Suppressor macrophage treated with lipopolysaccharide for 4 hours (primary cell): ENCODE results near the gene DLAT.
"Not testable (repeated sequence)": the region's sequence is repeated elsewhere in the genome, so short reads cannot be mapped to it uniquely, and the experiment has no call there.

Experiments
- DNase-seq: peaks from one replicate; pipeline ENCODE4 v3.0.0-alpha.2; 2020

DLAT gene

DNA sequence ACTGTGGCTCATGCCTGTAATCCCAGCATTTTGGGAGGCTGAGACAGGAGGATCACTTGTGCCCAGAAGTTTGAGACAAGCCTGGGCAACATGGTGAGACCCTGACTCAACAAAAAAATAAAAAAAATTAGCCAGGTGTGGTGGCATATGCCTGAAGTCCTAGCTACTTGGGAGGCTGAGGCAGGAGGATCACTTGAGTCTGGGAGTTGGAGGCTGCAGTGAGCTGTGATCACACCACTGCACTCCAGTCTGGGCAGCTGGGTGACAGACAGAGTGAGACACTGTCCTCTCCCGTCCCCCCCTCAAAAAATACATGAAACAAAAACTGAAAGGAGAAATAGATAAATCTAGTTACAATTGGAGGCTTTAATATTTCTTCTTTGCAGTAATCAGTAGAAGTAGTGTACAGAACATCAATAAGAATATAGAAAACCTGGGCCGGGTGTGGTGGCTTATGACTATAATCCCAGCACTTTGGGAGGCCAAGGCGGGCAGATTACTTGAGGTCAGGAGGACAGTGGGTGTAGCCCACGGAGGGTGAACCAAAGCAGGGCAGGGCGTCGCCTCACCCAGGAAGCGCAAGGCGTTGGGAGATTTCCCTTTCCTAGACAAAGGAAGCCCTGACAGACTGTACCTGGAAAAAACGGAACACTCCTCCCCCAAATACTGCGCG is 19.6 kb upstream of the DLAT start:
- DNase-seq, result no peak

DNA sequence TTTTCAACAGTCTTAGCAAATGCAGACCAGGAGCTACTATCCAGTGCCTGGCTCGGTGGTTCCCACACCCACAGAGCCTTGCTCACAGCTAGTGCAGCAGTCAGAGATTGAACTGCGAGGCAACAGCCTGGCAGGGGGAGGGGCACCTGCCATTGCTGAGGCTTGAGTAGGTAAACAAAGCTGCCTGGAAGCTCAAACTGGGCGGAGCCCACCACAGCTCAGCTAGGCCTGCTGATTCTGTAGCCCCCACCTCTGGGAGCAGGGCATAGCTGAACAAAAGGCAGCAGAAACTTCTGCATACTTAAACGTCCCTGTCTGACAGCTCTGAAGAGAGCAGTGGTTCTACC is 19.1 kb upstream of the DLAT start:
- not testable (repeated sequence) for DNase-seq

DNA sequence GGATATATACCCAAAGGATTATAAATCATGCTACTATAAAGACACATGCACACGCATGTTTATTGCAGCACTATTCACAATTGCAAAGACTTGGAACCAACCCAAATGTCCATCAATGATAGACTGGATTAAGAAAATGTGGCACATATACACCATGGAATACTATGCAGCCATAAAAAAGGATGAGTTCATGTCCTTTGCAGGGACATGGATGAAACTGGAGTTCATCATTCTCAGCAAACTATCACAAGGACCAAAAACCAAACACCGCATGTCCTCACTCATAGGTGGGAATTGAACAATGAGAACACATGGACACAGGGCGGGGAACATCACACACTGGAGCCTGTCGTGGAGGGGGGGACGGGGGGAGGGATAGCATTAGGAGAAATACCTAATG is 13.8 kb upstream of the DLAT start:
- DNase-seq, result not testable (repeated sequence)

DNA sequence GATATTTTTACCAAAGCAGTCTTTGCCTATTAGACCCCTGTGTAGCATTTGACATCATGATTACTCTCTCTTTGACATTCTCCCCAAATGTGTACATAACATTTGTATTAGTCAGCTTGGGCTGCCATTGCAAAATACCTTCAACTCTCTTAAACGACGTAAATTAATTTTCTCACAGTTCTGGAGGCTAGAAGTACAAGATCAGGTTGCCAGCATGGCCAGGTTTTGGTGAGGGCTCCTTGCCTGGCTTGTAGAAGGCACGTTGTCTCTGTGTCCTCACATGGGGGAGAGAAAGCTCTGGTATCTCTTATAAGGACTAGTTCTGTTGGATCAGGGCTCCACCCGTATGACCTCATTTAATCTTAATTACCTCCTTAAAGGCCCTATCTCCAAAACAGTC is 12.3 kb upstream of the DLAT start:
- no peak for DNase-seq

DNA sequence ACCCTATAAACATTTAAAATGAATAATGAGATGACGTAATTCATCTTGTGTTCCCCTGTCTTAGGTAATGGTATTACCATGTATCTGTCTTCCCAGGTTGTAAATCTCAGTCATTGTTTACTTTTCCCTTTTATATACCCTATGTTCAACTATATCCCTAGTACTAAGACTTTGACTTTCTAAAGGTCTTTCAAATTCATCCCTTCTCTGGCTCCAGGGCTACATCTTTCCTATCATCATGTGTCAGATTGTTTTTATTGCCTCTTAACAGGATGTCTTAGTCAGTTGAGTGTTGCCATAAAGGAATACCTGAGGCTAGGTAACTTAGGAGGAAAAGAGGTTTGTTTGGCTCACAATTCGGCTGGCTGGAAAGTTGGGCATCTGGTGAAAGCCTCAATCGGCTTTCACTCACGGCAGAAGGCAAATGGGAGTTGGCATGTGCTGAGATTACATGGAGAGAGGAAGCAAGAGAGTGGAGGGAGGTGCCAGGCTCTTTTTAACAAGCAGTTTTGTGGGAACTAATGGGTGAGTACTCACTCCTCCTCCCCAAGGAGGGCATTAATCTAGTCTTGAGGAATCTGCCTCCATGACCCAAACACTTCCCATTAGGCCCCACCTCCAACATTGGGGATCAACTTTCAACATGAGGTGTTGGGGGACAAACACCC is 11.6 kb upstream of the DLAT start:
- no peak for DNase-seq

DNA sequence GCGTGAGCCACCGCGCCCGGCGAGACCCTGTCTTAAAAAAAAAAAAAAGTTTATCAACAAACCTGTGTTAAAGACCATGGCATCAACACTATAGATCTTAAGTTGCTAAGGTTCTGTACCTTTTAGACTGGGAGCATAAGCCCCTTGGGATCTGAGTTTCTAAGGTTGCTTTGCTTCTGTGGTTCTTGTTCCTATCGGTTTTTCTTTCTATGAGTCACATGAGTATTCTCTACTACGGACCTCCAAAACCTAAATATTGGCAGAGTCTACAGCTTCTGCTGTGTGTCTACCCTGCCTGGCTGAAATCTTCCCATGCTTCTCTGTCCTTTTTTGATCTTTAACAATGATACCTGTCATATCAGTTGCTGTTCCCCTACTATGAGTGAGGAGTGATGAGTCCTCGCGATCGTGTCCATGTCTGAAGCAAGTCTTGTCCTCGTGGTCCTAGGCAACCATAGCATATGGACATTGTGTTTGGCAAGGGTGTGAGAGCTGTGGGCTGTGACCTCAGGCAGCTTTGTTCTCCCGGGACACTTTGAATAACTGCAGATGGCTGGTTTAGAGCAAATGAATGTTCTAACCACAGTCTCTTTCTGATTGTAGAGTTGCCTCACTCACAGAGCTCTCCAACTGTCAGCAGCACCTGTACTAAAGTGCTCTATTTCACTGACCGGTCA is 9.0 kb upstream of the DLAT start:
- no peak for DNase-seq

DNA sequence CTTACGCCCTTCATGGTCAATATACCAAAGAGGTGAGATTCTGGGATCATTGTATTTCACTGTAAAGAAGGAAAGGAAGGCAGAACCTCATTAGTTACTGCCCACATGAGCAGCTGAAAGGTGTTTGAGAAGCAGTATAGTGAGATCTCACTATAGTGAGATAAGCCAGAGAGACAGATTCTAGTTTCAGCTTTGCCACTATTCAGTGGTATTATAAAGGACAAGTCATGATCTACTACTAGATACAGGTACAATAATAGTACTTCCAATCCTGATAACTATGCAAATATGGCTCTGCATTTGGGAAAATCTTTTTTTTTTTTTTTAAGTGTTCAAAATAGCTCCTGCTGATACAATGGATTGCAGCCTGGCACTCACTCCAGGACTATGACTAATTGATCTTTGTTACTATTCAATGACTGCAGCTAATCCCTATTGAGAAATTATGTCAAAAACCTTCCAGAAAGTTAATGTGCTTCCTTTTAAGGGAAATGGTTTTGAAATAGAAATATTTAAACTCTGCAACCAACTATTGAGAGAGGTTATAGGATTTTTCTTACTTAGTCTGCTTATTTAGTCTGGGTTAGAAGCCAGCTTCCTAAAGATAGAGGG is 8.3 kb upstream of the DLAT start:
- peak; percentile 28 for DNase-seq

DNA sequence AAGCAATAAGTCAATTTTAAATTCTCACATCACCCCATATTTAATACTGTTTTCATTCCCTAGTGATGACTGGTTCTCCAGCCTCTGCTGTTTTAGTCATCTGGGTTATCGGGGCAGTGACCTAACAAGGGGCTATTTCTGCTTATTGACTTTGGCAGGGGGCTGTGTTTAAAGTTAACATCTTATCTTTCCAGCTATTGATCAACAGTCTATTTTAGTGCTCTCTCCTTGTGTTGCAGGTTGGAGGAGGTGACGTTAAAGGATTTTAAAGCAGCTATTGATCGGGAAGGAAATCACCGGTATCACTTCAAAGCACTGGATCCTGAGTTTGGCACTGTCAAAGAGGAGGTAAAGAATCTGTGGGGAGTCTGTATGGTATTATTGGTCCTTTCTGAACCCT is 7.7 kb upstream of the DLAT start:
- DNase-seq, result peak; percentile 12

DNA sequence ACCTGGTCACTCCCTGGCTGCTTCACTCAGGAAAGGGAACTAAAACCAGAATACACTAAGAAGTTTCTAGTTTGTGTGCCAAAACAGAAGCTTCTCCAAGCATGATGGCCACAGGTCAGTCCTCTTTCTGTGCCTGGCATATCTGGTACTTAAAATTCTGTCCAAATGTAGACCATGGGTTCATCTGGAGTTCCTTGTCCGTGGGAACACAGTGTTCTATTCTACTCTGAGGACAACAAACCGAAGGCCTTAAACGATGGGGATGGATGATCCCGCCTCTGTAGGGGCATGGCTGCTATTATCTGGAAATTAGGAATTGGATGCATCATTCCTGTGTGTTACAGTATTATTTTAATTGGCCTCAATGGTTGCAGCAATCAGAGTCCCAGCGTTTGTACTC is 6.1 kb upstream of the DLAT start:
- DNase-seq, result no peak

DNA sequence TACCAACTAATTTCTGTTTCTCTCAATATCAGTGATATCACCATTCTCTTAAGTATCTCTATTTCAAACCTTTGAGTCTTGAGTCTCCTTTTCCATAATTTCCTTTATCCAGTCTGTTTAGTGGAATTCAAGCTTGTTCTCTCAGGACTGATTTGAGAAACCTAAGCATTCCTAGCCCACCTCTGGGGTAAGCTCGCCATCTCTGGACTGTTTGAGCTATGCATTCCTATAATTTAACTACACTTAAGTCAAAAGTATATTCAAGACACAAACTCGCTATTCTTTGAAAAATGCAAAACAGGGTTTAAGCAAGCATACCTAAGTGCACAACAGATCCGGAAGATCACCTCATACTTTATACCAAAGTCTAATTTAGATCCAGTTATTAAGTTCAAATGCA is 2.1 kb upstream of the DLAT start:
- DNase-seq, result no peak

DNA sequence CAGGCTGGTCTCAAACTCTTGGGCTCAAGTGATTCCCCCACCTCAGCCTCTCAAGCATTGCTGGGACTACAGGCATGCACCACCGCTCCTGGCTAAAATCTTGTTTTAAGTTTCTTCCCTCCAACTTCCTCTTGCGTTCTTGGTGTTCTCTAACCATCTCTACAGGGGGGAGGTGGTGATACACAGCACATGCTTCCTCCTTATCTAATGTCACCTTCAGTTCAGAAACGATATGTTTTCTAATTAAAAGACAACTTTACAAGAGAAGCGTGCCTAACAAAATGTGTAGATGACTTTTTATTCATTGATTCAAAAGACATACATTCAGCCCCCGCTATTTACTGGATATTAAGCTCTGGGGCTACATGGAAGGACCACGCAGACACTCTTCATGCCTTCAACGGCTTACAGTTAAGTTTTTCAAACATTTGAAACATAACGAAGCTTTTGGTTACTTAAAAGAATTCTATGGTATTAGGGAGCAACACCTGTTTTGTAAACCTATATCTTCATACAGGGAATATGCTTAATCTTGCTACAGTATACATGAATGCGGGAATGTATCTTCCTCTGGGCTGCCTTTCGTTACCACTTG is 933 bp upstream of the DLAT start:
- DNase-seq, result peak; percentile 62

DNA sequence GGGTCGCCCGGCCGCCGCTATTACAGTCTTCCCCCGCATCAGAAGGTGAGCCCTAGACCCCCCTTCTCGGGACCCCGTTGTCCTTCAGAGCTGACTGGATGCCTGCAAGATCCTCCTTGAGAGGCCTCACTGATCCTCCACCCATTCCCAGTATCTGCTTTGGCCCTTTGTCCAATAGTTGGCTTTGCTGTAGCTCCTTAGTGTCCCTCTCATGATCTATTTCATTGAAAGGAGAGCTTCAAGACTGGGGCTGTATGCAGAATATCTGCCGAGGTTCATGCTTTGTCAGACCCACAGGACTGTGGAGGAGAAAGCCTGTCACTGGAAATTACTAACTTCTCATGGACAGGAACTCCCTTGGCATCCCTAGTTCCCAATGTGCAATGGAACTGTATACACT is 499 bp downstream of the DLAT start:
- DNase-seq, result peak; percentile 16

DNA sequence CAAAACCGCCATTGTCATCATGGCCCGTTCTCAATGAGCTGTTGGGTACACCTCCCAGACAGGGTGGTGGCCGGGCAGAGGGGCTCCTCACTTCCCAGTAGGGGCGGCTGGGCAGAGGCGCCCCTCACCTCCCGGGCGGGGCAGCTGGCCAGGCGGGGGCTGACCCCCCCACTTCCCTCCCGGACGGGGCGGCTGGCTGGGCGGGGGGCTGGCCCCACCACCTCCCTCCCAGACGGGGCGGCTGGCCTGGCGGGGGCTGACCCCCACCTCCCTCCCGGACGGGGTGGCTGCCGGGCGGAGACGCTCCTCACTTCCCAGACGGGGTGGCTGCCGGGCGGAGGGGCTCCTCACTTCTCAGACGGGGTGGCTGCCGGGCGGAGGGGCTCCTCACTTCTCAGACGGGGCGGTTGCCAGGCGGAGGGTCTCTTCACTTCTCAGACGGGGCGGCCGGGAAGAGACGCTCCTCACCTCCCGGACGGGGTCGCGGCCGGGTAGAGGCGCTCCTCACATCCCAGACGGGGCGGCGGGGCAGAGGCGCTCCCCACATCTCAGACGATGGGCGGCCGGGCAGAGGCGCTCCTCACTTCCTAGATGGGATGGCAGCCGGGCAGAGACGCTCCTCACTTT is 1.7 kb downstream of the DLAT start:
- DNase-seq, result not testable (repeated sequence)

DNA sequence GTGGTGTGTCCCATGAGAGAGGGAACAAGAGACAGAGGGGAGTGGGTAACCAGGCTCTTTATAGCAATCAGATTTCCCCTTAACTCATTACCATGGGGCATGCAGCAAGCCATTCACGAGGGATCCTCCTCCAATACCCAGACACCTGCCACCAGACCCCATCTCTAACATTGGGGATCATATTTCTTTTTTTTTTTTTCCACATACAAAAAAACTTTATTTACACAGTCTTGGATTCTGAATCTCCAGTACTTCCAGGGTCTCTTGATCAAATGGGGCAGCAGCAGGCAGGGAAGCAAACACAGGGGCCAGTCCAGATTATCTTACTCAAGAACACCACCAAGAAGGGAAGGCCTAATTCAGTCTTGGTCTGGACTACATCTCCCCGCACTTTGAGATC is 4.3 kb downstream of the DLAT start:
- DNase-seq, result no peak

DNA sequence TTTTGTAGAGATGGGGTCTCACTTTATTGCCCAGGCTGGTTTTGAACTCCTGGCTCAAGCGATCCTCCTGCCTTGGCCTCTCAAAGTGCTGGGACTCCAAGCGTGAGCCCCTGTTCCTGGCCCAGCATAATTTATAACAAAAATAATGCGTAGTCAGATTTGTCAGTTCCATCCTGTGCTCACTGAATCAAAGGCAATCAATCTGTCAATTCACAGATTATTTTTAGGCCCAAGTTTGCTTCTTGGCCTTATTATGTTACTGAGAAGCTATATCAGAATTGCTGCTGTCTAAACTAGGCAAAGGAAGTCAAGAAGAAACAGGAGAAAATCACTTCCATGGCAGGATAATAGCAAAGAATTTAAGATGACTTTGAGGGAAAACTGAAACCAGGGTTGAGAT is 8.7 kb downstream of the DLAT start:
- DNase-seq, result no peak

DNA sequence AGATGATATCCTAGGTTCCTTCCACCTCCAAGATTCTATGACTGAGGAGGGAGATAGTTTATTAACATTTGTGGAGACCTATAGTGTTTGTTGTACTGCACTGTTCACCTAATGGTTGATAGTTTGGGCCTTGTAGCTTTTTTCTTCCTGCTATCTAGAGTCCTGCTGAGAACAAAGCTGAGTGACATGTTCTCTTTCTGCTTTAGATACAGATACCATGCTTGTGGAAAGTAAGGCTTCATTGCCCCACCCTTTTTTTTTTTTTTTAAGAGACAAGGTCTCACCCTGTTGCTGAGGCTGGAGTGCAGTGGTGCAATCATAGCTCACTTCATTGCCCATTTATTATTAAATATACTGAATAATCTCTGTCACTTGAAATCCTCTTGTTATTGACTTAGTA is 12.3 kb downstream of the DLAT start:
- DNase-seq, result no peak

DNA sequence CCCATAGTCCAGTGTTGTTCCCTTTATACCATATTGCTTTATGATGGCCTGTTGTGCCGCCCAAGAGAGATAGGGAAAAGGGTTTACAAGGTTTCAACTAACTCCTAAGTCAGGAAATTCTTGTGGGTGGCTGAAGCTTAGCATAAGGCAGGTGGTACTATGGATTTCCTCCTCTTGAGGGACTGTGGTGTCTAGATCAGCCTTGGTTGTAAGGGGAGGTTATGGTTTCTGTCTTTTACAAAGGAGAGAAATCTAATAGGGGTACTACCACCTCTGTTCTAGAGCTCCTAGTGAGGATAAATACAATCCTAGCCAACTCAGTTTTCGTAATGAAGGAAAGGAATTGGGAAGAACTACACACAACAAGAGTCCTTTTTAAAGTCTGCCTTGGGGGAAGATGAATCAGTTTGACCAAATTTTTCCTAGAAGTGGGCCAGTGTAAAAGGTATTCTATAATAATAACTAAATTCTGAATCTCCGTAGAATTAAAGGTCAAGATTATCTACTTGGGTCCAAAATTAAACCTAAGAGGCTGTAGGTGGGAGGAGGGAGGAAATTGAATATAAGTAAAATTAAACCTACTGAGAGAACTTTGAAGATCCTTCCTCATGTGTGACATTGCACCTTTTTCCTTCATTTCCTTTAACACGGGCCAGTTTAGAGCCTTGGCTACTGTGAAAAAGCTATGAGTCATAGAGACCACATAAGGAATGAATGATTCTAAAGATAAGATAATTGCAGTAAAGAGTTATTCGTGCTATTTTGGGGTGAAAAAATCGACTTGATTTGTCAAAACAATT is 17.2 kb downstream of the DLAT start:
- no peak for DNase-seq

DNA sequence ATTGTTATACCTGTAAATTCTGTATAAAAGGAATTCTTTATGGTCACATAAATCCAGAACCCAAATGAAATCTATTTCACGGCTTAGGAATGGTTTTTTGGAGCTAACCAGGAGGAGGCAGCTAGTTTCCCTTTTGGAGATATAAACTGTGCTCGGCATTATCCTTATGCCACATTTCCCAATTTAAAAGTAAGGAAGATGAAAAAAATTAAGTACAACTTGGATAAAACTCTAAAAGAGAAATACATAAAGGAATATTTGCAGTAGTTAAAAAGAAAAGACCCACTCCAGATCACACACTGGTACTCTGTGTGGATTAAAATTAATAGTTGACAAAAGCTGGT is 17.7 kb downstream of the DLAT start:
- no peak for DNase-seq

DNA sequence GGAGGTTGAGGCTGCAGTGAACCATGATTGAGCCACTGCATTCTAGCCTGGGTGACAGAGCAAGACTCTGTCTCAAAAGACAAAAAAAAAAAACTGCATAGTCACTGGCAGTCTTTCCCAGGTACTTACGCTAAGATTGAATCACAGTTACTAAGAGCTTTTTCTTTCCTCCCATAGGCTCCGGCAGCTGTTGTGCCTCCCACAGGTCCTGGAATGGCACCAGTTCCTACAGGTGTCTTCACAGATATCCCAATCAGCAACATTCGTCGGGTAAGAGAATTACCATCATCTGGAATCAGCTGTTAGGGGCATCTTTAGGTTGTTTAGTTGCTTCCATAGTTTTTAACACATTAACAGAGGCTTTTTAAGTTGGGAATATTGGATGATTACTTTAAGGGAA is 19.8 kb downstream of the DLAT start:
- DNase-seq, result no peak

DNA sequence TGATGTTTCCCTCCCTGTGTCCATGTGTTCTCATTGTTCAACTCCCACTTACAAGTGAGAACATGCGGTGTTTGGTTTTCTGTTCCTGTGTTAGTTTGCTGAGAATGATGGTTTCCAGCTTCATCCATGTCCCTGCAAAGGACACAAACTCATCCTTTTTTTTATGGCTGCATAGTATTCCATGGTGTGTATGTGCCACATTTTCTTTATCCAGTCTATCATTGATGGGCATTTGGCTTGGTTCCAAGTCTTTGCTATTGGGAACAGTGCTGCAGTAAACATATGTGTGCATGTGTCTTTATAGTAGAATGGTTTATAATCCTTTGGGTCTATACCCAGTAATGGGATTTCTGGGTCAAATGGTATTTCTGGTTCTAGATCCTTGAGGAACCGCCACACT is 21.4 kb downstream of the DLAT start:
- not testable (repeated sequence) for DNase-seq

DNA sequence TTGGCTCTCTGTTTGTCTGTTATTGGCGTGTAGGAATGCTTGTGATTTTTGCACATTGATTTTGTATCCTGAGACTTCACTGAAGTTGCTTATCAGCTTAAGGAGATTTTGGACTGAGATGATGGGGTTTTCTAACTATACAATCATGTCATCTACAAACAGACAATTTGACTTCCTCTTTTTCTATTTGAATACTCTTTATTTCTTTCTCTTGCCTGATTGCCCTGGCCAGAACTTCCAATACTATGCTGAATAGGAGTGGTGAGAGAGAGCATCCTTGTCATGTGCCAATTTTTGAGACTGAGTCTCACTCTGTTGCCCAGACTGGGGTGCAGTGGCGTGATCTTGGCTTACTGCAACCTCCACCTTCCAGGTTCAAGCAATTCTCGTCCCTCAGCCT is 23.0 kb downstream of the DLAT start:
- DNase-seq, result not testable (repeated sequence)

DNA sequence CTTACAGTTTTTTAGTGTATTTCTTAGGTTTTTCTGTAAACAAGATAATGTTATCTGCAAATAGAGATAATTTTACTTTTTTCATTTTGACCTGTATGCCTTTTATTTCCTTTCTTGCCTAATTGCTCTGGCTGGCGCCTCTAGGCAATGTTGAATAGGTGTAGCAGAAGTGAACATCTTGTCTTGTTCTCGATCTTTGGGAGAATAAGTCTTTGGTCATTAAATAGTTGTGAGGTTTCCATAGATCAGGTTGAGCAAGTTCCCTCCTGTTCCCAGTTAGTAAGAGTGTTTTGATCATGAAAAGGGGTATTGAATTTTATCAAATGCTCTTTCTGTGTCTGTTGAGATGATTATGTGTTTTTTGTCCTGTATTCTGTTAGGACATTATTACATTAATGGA is 24.6 kb downstream of the DLAT start:
- no peak for DNase-seq

DNA sequence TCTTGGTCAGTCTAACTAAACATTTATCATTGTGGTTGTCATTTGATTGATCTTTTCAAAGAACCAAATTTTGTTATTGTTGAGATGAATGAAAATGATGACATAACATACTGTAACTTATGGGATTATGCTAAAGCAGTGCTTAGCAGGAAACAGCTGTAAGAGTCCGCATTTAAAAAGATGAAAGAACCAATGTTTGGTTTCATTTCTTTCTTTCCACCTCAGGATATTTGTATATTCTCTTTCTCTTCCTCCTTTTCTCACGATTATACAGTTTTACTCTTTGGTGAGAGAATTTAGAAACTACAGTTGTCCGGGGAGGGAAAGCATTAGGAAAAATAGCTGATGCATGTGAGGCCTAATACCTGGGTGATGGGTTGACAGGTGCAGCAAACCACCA is 25.5 kb downstream of the DLAT start:
- DNase-seq, result peak; percentile 77
